Activated B cell treated with CpG ODN at 0.5 μM for 24 hours (primary cell): ENCODE results near the gene ZNF276. TPM values are rescaled to one million over a fixed set of nuclear protein-coding genes. Genes with fewer than 3 reads are reported as not detected.

ENCODE experiments used
- ATAC-seq: fragments of 200-7000 bp; cut with Tn5 transposase; one replicate; pipeline ENCODE4 v1.10.0; 2021; ENCODE audit warnings: low read depth, mild to moderate bottlenecking, moderate library complexity
- CTCF ChIA-PET: fragments of 350-600 bp; sonication (Branson Sonifier 250); formaldehyde crosslinking; loops from one replicate; lab custom pipeline; 2021; ENCODE audit warnings: antibody characterized with exemption; lab: Charles Lee
- POLR2A ChIA-PET: fragments of 350-600 bp; sonication (Branson Sonifier 250); formaldehyde crosslinking; loops from one replicate; lab custom pipeline; 2021; ENCODE audit warnings: antibody characterized with exemption; lab: Charles Lee
- DNase-seq: peaks from one replicate; pipeline ENCODE4 v3.0.0; 2022
- H3K27ac Mint-ChIP-seq: one replicate; pipeline ENCODE4 v1.8.0; 2020; ENCODE audit warnings: mixed read lengths
- H3K27me3 Mint-ChIP-seq: one replicate; pipeline ENCODE4 v1.8.0; 2021; ENCODE audit warnings: mixed read lengths
- H3K36me3 Mint-ChIP-seq: one replicate; pipeline ENCODE4 v1.8.0; 2021; ENCODE audit warnings: low read depth, mixed read lengths
- H3K4me1 Mint-ChIP-seq: one replicate; pipeline ENCODE4 v1.8.0; 2021; ENCODE audit warnings: mixed read lengths
- H3K4me3 Mint-ChIP-seq: one replicate; pipeline ENCODE4 v1.8.0; 2020; ENCODE audit warnings: mild to moderate bottlenecking, mixed read lengths
- H3K9me3 Mint-ChIP-seq: one replicate; pipeline ENCODE4 v1.8.0; 2020; ENCODE audit warnings: mixed read lengths
- intact Hi-C: fragments of 100-400 bp; cut with micrococcal nuclease; formaldehyde crosslinking; loops from one replicate; pipeline ENCODE4 v1.15.1; 2024
- total RNA-seq: library from RNA; stranded (reverse); gene quantifications from 2 replicates; pipeline ENCODE4 v1.2.3, GENCODE V29; 2022
- TF ChIP-seq, protein P1 (sequence below): fragments of 200-600 bp; IDR thresholded peaks from one replicate; pipeline ENCODE4 v1.8.0; 2022; ENCODE audit warnings: antibody characterized with exemption, mild to moderate bottlenecking

Gene ZNF276
- total RNA-seq, 1 donor from 2014 or later, result 52.0 TPM

DNA sequence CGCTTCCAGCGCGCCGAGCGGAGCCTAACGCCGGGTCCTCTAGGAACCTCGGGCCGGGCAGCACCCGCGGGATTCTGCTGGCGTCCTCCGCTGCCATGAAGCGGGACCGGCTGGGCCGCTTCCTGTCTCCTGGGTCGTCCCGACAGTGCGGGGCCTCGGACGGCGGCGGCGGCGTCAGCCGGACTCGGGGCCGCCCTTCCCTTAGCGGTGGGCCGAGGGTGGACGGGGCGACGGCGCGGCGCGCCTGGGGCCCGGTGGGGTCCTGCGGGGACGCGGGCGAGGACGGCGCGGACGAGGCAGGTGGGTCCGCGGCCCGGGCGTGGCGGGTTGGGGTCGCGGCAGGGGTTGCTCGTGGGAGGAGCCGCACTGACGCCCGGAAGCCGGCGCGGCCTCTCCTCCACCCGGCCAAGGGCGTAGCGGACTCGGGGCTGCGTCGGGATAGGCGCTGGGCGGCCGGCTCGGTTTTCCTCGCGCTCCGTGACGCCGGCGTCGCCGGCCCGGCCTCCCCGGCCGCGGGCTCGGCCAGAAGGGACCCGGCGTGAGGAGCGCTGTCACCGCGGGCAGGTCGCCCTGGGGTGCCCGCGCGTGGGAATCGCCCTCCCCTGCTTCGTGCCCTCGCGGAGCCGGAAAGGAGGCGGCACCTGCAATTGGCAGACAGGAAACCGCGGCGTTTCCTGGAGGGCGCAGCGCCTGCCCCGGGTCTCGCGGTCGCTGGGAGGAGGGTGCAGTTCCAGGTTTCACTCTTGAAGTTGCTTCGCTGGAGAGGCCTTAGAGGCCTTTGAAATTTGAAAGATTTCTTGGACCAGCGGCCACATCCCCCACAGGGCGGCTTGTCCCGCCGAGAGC is 432 bp downstream of the ZNF276 start:
- Mint-ChIP-seq H3K36me3 (peaks cover 26% of the 10 kb centered on the region), H3K9me3 (no peaks in the 10 kb centered on the region), H3K27me3 (no peaks in the 10 kb centered on the region), H3K4me3 (peak overlapping the region; percentile 85), H3K4me1 (peaks cover 37% of the 10 kb centered on the region), H3K27ac (peak overlapping the region; percentile 50)
- ATAC-seq (peak; percentile 45), DNase-seq (peak; percentile 77)
- ChIA-PET CTCF (no interaction called here), POLR2A (interaction anchor here (0.6 to 0.9 kb wide), 2 partner anchors 53 to 151 kb away, joined by 3 read pairs; partner anchors contain the start of gene TCF25)
- TF ChIP-seq, protein P1, sequence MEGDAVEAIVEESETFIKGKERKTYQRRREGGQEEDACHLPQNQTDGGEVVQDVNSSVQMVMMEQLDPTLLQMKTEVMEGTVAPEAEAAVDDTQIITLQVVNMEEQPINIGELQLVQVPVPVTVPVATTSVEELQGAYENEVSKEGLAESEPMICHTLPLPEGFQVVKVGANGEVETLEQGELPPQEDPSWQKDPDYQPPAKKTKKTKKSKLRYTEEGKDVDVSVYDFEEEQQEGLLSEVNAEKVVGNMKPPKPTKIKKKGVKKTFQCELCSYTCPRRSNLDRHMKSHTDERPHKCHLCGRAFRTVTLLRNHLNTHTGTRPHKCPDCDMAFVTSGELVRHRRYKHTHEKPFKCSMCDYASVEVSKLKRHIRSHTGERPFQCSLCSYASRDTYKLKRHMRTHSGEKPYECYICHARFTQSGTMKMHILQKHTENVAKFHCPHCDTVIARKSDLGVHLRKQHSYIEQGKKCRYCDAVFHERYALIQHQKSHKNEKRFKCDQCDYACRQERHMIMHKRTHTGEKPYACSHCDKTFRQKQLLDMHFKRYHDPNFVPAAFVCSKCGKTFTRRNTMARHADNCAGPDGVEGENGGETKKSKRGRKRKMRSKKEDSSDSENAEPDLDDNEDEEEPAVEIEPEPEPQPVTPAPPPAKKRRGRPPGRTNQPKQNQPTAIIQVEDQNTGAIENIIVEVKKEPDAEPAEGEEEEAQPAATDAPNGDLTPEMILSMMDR, result no peak
- intact Hi-C loops, result loop anchor here (1.0 to 5.0 kb wide), 8 partner anchors 10 to 479 kb away; partner anchors contain the start of genes CDK10 and FANCA

DNA sequence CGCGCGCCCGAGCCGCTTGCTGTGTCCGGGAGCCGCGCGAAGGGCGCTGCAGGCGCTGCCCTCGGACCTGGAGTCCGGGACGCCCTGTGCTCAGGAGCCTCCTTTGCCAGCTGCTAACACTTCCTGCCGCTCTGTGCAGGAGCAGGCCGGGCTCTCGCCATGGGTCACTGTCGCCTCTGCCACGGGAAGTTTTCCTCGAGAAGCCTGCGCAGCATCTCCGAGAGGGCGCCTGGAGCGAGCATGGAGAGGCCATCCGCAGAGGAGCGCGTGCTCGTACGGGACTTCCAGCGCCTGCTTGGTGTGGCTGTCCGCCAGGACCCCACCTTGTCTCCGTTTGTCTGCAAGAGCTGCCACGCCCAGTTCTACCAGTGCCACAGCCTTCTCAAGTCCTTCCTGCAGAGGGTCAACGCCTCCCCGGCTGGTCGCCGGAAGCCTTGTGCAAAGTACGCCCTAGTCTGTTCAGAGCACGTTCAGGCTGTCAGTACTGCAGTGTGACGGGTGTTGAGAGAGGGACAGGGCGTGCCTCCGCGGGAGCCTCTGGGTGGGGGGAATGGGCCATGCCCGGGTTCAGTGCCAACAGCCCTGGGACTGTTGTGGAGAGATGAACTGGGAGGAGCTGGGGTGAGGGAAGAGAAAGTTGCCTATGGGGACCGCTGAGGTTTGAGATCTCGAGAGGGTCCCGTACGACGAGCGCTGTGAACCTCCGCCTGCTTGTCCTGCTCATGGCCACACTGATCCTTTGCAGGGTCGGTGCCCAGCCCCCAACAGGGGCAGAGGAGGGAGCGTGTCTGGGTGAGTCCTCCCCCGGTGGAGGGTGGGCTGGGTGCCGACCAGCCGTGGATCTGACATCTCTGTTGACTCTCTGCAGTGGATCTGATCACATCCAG is 1.3 kb downstream of the ZNF276 start:
- TF ChIP-seq, protein P1, result no peak
- Mint-ChIP-seq H3K4me3 (peak overlapping the region; percentile 85), H3K9me3 (no peaks in the 10 kb centered on the region), H3K4me1 (peaks cover 42% of the 10 kb centered on the region), H3K36me3 (peaks cover 34% of the 10 kb centered on the region), H3K27ac (peak overlapping the region; percentile 85), H3K27me3 (no peaks in the 10 kb centered on the region)
- ChIA-PET POLR2A (interaction anchor here (0.9 to 1.0 kb wide), 2 partner anchors 138 to 151 kb away, joined by 3 read pairs; partner anchors contain the start of gene TCF25), CTCF (no interaction called here)
- intact Hi-C loops, result loop anchor here (1.0 to 5.0 kb wide), 3 partner anchors 71 to 480 kb away; partner anchors contain the start of gene FANCA
- ATAC-seq, result no peak
- DNase-seq, result no peak

DNA sequence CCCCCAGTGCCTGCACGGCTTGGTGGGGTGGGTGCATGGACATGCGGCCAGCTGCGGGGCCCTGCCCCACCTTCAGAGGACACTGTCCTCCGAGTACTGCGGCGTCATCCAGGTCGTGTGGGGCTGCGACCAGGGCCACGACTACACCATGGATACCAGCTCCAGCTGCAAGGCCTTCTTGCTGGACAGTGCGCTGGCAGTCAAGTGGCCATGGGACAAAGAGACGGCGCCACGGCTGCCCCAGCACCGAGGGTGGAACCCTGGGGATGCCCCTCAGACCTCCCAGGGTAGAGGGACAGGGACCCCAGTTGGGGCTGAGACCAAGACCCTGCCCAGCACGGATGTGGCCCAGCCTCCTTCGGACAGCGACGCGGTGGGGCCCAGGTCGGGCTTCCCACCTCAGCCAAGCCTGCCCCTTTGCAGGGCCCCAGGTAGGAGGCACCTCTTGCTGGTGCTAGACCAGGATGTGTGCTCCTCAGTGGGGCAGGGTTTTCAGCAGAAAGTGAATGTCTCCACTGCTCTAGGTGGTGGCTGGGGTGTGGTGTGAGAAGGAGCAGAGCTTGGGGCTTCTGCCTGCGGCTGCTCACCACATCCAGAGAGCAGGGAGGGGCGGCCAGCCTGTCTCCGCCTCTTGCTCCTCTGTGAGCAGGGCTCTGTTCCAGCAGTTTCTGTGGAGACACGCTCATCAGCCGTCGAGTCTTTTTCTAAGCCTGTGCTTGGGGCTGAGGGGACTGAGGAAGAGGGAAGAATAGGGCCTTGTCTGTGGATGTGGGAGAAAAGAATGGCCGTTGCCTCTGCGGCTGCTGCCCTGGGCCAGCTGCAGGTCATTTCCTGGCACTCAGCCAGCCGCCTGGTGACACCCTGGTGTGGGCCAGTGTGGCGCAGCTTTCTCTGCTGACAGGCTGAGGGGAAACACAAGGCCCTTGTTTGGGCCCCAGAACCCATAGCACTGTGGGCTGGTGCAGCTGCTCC is 2.2 kb downstream of the ZNF276 start:
- H3K9me3 Mint-ChIP-seq, result no peaks in the 10 kb centered on the region
- peak overlapping the region; percentile 85 for H3K4me3 Mint-ChIP-seq
- CTCF ChIA-PET, result no interaction called here
- peaks cover 39% of the 10 kb centered on the region for H3K36me3 Mint-ChIP-seq
- H3K4me1 Mint-ChIP-seq, result peaks cover 42% of the 10 kb centered on the region
- intact Hi-C loops, result loop anchor here (5.0 kb wide), 2 partner anchors 94 to 481 kb away; partner anchors contain the start of gene FANCA
- peak overlapping the region; percentile 85 for H3K27ac Mint-ChIP-seq
- POLR2A ChIA-PET, result interaction anchor here (0.5 to 1.5 kb wide), 3 partner anchors 14 to 291 kb away, joined by 3 to 6 read pairs (median 4); no protein-coding TSS in a partner anchor
- H3K27me3 Mint-ChIP-seq, result no peaks in the 10 kb centered on the region
- DNase-seq, result no peak
- TF ChIP-seq, protein P1, result no peak
- no peak for ATAC-seq

DNA sequence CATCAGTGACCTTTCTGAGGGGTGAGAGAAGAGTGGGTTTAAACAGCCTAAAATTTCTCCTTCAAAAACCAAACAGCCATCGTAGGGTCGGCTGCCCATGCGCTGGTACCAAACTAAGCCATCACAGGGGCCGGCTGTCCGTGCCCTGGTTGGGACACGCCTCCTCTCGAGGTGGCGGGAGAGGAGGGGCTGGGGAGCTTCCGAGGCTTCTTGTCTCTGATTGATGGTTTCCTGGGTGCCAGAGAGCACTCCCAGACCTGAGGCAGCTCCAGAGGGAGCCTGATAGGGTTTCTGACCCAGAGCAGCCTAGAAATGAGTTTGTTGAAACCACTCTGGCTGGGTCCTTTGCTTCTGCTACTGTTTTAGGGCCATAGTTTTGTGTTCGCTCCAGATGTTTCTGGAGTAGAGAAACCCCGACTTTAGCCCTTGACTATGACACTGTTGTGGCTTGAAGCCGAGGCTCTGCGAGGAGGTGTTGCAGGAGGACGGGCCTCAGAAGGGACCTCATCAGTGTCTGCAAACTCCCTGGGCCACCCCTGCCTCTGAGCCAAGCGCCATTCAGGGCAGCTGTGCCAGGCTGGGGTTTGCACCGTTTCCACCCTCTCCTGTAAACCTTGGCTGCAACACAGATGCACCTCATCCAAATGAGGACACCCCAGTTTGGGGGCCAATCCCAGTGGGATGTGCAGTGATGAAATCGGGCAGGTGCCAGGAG is 6.2 kb downstream of the ZNF276 start:
- Mint-ChIP-seq H3K27me3 (no peaks in the 10 kb centered on the region), H3K36me3 (peaks cover 74% of the 10 kb centered on the region), H3K4me1 (peaks cover 30% of the 10 kb centered on the region), H3K9me3 (no peaks in the 10 kb centered on the region), H3K27ac (no peak overlapping the region), H3K4me3 (no peak overlapping the region)
- ChIA-PET CTCF (no interaction called here), POLR2A (interaction anchor here (0.6 kb wide), 1 partner anchor 50 kb away, joined by 6 read pairs; no protein-coding TSS in a partner anchor)
- TF ChIP-seq, protein P1, result no peak
- ATAC-seq (no peak), DNase-seq (no peak)
- intact Hi-C loops, result no loop called here
